ENCODE measurements around the gene PTPRE.

Gene PTPRE

GRCh38 chr10:127909716-127910463 lies 3.0 kb downstream of the PTPRE start:
- no peak for DNase-seq

DNA sequence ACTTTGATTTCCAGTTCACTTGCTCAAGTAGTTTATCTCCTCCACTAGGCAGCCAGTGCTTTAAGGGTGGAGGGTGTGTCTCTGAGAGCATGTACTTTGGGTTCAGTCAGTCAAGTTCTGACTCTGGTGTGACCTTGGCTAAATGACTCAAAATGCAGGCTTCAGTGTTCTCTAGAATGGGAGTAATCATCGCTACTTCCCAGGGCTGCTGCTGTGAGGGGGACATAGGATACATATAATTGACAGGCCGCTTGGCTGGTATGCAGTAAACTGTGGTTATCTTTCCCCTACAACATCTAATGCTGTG lies 3.5 kb downstream of the PTPRE start:
- no peak for DNase-seq

DNA sequence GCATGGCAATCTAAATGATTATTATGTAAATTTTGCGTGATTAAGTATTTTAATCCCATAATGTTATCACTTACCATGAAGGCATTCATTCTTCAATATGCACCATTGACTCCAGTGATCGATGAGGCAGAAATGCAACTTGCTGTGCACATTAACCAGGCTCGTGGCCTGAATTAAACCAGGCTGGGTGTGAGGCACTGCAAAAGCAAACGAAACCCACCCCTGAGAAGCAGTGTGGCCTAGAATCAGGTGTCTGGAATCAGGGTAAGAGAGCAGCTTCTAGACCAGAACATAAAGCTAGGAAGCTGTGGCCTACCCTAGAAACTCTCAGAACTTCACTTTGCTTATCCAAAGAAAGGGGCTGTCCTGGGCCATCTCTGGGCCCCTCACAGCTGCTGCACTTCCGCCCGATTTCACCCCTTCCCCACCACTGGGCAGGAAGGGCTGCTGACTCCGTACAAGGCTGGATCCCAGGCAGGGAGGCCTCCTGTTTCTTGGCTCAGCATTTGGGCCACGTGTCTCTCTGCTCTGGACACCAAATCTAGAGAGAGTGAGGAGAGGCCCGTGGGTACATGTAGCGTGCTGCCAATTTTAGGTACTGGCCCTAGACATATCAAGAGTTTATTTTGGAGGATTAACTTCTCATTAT lies 4.4 kb downstream of the PTPRE start:
- DNase-seq: no peak

DNA sequence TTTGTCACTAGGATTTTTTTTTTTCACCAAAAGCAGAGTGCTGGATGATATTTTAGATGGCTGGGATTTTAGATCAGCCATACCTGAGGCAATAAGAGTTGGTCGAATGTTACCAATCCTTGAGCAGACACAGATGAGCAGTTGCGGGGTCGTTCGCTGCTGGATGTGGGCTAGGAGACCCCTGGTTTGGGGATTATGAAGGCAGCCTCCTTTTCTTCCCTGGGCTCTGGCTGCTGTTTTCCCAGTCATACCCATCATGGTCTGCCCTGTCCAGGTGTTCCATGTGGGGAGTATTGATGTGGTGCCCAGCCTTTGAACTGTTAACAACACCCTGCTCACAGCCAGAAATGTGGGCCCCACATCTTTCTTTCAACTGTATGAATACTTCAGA lies 5.0 kb downstream of the PTPRE start:
- no peak for DNase-seq

DNA sequence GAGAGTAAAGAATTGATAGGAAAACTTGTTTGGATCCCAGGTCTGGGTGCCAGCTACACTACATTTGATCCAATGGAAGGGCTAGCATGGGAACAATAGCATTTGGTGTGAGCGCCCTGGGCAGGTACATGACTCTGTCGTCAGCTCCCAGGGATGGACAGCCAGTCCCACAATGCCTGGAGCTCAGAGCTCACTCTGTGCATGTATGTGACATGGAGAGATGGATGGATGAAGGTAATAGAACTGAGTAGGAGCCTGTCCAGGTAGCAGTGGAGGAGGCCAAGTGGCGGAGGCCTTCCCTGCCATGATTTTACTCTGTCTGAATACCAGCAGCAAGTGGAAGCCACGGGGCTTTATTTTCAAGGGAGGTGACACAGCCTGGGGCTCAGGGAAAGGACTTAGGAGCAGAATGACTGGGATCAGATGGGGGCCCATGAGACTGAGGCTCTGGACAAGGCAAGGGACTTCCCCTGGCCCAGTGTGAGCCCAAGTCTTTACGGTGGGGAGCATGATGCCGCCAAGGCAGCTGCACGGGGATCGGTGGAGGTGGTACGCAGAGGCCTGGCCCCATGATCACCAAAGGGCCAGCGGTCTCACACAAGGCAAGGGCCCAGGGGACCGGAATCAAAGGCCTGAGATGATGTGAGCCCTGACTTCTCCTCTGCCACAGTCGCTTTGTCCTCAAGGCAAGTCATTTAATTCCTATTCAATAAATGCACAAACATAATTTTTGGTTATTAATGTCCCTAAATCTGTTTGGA lies 5.9 kb downstream of the PTPRE start:
- no peak for DNase-seq

DNA sequence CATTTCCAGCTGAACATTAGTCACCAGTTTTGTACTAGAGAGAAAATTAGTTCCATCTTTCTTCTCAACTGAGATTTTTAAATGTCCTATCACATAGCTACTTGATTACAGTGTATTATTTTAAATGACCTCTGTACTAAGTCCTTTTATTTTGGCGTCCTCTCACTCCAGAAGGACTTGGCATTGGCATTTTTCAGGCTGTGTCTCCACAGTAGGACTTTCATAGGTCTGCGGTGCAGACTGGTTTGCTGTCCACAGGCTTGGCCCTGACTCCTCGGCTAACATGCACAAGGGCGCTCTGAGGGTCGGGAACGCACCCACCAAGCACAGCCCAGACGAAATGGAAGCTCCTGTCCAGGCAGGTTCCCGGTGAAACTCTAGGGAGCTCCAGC lies 6.5 kb downstream of the PTPRE start:
- no peak for DNase-seq

DNA sequence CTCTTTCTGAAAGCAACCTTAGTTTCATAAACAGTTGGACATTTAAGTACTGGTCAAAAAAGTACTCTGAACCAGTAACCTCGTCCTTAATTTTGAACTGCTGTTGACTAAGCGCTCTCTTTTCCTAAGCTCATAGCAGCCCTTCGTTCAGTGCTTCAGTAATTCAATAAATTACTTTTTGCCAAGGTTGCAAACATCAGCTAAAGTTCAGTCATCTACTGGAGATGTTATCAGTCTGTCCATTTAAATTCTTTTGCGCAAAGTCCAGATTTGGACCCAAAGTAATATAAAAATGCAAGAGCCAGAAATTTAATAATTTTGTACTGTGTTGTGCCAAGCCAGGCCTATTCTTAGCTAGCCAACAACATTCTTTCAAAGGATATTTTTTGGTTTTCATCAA lies 8.4 kb downstream of the PTPRE start:
- DNase-seq: no peak

DNA sequence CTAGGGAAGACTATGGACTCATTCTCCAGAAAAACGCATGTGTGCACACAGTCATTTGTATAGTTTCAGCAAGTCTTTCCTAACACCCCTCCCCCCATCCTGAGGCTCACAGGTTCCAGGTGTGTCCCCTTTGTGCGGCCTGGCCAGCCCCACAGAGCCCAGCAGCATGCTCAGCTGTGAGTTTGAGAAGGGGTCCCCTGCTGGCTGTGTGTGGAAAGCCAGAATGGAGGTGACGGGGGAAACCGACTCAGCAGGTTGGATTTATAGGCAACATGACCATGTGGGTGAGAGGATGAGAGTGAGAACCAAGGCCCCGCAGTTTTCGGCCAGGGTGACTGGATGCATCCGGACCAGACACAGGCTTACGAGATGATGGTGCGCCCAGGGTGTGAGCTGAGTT lies 9.9 kb downstream of the PTPRE start:
- DNase-seq: no peak

DNA sequence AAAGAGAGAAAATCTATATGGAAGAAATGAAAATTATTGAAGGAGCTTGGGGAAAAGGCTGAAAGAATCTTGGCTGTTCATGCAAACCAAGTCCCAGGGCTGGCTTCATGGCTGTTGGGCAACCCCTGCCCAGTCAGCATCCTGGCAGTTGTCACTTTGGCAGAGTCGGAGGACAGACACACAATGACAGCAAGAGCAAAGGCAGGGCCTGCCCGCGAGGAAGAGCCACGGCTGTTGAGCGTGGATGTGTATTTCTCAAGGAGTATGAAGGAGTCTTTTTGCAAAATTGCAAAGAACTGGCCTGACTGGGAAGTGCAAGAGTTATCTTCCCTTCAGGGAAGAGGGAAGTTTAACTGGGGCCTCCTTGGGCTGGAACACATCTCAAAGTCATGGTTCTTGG lies 11.7 kb downstream of the PTPRE start:
- DNase-seq: no peak

DNA sequence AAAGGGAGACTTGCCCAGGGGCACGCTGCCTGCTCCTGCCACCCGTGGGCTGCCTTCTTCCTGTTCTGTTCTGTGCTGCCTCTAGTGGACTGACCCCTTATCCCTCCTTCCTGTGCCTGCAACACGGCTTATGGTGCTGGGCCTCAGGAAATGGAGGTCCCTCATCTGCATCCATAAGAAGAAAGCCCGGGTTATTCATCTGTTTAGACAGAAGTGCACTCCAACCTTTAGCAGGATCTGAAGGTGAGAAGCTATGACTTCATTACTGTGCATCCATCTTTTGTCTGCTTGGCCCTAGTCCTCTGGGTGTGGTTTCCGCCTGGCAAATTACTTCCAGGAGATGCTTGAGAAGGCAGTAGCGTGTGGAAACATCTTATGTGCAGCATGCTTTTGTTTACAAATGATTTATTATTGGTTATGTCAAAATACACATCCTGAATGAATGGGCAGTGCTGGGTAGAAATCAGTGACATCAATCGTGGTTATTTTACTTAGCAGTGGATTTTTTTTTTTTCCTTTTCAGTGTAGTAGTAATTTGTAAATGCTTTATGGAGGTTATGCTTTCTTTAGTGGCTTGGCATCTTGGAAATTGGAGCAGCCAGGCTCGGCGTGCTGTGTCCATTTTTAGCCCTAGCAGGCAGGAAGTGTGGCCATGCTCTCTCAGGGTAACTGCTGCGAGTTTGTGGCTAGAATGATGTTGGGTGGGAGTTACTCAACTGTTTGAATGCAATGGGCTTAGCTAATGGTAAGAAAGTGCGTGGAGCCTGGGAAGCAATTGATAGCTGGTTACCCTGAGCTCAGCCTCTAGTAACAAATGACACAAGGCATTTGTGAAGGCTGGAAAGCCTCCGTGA lies 12.7 kb downstream of the PTPRE start:
- DNase-seq: no peak

- no peak for DNase-seq
Measured at GRCh38 chr10:127920306-127921074, 13.6 kb downstream of the PTPRE start.

- no peak for DNase-seq
Measured at GRCh38 chr10:127921075-127921752, 14.3 kb downstream of the PTPRE start.

DNA sequence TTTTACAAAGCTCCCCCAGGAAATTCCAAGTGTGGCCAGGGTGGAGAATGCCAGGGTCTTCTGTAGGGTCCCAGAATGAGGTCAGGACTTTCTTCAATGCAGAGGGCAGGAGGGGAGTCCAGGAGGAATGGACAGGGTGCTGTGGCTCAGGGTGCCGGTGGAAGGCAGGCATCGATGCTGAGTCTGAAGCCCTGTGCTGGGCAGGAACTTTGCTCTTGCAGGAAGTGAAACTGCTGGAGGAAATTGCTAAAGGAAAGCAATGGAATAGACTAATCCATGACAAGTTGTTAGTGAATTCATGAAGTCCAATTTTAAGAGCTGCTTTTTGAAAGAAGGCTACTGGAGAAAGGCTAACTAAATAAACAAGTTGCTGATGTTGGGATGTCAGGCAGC lies 14.8 kb downstream of the PTPRE start:
- DNase-seq: no peak

- no peak for DNase-seq
Measured at GRCh38 chr10:127922206-127922605, 15.3 kb downstream of the PTPRE start.

- no peak for DNase-seq
Measured at GRCh38 chr10:127922675-127923366, 15.9 kb downstream of the PTPRE start.

GRCh38 chr10:127923646-127924045 lies 16.7 kb downstream of the PTPRE start:
- DNase-seq: no peak

DNA sequence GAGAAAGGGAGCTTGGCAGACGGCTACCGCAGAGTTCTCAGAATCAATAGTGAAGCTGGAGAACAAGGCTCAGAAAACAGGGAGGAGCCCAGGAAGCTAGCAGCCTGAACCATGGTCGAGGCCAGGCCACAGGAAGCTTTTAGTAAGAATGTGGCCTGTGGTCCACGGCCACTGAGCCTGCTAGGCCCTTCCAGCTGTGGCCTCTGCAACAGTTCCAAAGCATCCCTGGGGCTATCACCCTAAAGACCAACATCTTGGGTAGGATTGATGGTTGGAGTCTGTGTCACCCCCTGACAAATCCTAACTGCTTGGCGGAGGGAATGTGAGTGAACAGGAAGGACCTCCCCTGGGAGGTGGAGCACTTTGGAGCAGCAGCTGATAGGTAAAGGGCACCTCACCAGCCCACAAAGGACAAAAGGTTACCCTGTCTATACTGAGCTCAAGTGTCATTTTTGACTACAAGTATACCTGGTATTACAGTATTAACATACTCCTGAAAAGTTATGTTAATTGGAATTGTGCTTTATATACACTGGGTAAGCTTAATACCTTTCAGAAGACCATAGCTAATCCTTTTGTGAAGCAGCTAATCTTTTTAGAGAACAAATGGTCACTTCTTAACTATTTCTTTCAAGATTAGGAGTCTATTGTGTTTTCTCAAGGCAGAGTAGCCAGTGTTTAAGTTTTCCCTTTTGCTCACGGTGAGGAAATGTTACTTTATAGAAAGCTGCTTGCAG lies 18.7 kb downstream of the PTPRE start:
- no peak for DNase-seq

GRCh38 chr10:127926455-127926854 lies 19.6 kb downstream of the PTPRE start:
- no peak for DNase-seq

DNA sequence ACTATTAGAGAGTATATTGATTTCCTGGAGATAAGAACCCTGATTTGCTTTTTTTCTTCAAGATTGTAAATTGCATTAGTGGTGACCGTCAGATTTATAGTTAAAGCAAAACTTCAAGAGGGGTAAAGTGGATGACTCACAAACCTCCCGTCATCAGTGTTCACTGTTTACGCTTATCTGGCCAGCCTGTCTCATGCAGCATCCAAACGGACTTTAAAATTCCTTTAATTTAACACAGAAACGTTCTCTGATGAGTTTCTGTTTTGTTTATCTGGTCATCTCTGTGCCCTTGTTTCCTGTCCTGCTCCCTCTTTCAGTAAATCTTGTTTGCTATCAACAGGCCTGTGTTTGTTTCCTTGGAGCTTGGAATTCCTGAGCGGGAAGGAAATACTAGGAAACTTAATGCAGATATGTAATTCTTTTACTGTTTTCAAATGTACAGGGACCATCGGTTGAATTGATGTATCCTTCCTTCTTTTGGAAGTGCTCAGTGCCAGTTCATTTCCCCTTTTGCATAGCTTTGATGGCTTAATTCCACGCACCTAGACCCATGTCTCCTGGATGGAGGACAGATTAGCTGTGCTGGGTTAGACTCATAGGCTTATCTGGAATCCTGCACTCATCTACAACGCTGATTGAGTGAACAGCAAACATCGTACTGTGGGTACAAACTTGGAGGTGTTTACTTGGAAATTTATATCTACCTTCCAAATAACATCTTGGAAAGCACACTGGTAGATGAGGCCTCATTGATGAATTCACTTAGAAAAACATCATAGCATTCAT lies 21.3 kb downstream of the PTPRE start:
- DNase-seq: no peak

Data from activated effector memory CD4-positive, alpha-beta T cell treated with Interleukin-2 at 50 U/mL for 16 hours (primary cell).